T-helper 22 cell (primary cell): ENCODE data around the gene UBAC2.
"Not testable (repeated sequence)": the region's sequence is repeated elsewhere in the genome, so short reads cannot be mapped to it uniquely, and the experiment has no call there.

Experiments used
- DNase-seq: peaks from one replicate; pipeline ENCODE4 v3.0.0-alpha.2; 2020; ENCODE audit warnings: low read depth

The UBAC2 gene

GRCh38 chr13:99214731-99215130 is 14.1 kb downstream of the UBAC2 start:
- no peak for DNase-seq

- peak; percentile 65 for DNase-seq
Measured at GRCh38 chr13:99215184-99215830, 14.7 kb downstream of the UBAC2 start.

GRCh38 chr13:99217461-99218110 is 16.9 kb downstream of the UBAC2 start:
- no peak for DNase-seq

- no peak for DNase-seq
Measured at GRCh38 chr13:99218126-99218525, 17.5 kb downstream of the UBAC2 start.

- no peak for DNase-seq
Measured at GRCh38 chr13:99218545-99218944, 17.9 kb downstream of the UBAC2 start.

- peak; percentile 54 for DNase-seq
Measured at GRCh38 chr13:99218969-99219368, 18.3 kb downstream of the UBAC2 start.

- DNase-seq: peak; percentile 19
Measured at GRCh38 chr13:99220199-99220935, 19.7 kb downstream of the UBAC2 start.

GRCh38 chr13:99221567-99222239 is 21.0 kb downstream of the UBAC2 start:
- no peak for DNase-seq

GRCh38 chr13:99223587-99223986 is 22.9 kb downstream of the UBAC2 start:
- no peak for DNase-seq

- DNase-seq: no peak
Measured at GRCh38 chr13:99224021-99224420, 23.4 kb downstream of the UBAC2 start.

- DNase-seq: no peak
Measured at GRCh38 chr13:99225078-99225477, 24.4 kb downstream of the UBAC2 start.

GRCh38 chr13:99226513-99226912 is 25.9 kb downstream of the UBAC2 start:
- no peak for DNase-seq

GRCh38 chr13:99227331-99227900 is 26.8 kb downstream of the UBAC2 start:
- DNase-seq: no peak

- no peak for DNase-seq
Measured at GRCh38 chr13:99227909-99228688, 27.4 kb downstream of the UBAC2 start.

- DNase-seq: no peak
Measured at GRCh38 chr13:99228737-99229691, 28.4 kb downstream of the UBAC2 start.

GRCh38 chr13:99230588-99230987 is 29.9 kb downstream of the UBAC2 start:
- not testable (repeated sequence) for DNase-seq

GRCh38 chr13:99230991-99231390 is 30.3 kb downstream of the UBAC2 start:
- DNase-seq: no peak

- no peak for DNase-seq
Measured at GRCh38 chr13:99231721-99232120, 31.1 kb downstream of the UBAC2 start.

GRCh38 chr13:99237981-99238662 is 37.5 kb downstream of the UBAC2 start:
- no peak for DNase-seq

GRCh38 chr13:99246100-99246499 is 45.4 kb downstream of the UBAC2 start:
- DNase-seq: no peak
